Activated CD4-positive, CD25-positive, alpha-beta regulatory T cell (primary cell): Measurements from ENCODE around the gene POLDIP2.

Experiments
- DNase-seq, 4 experiments: peaks; one replicate each; lab custom pipeline; 2025; lab: John Stamatoyannopoulos, UW

The POLDIP2 gene

GRCh38 chr17:28357061-28357900, at the start of gene POLDIP2:
Gene POLDIP2 (minus strand): TSS chr17:28357527. CDS start chr17:28357448, 79 bp downstream.
- peak; percentile 89 to 95 (median 90) for DNase-seq

- no peak for DNase-seq
Measured at GRCh38 chr17:28406473-28406814, 49.1 kb upstream of the POLDIP2 start.

- DNase-seq: peak in 1 of 4 experiments; percentile 34
Measured at GRCh38 chr17:28405632-28406472, 48.5 kb upstream of the POLDIP2 start, which contains the start of gene SLC46A1. Gene SLC46A1 (minus strand): TSS chr17:28406212. CDS start chr17:28406114, 98 bp downstream.

GRCh38 chr17:28404812-28405570, 47.7 kb upstream of the POLDIP2 start:
- DNase-seq: no peak

- no peak for DNase-seq
Measured at GRCh38 chr17:28404461-28404811, 47.1 kb upstream of the POLDIP2 start.

GRCh38 chr17:28404007-28404406, 46.7 kb upstream of the POLDIP2 start:
- DNase-seq: no peak

- DNase-seq: no peak
Measured at GRCh38 chr17:28402844-28403243, 45.5 kb upstream of the POLDIP2 start.

GRCh38 chr17:28402224-28402630, 44.9 kb upstream of the POLDIP2 start:
- no peak for DNase-seq

- no peak for DNase-seq
Measured at GRCh38 chr17:28399808-28400207, 42.5 kb upstream of the POLDIP2 start.

GRCh38 chr17:28398280-28398981, 41.1 kb upstream of the POLDIP2 start:
- no peak for DNase-seq

GRCh38 chr17:28397687-28398279, 40.5 kb upstream of the POLDIP2 start:
- DNase-seq: no peak

GRCh38 chr17:28397275-28397674, 39.9 kb upstream of the POLDIP2 start:
- no peak for DNase-seq

- DNase-seq: no peak
Measured at GRCh38 chr17:28396635-28397239, 39.4 kb upstream of the POLDIP2 start.

GRCh38 chr17:28395968-28396367, 38.6 kb upstream of the POLDIP2 start:
- no peak for DNase-seq

- DNase-seq: no peak
Measured at GRCh38 chr17:28395426-28395825, 38.1 kb upstream of the POLDIP2 start.

- no peak for DNase-seq
Measured at GRCh38 chr17:28394337-28395116, 37.2 kb upstream of the POLDIP2 start.

GRCh38 chr17:28392491-28392890, 35.2 kb upstream of the POLDIP2 start:
- DNase-seq: no peak

- no peak for DNase-seq
Measured at GRCh38 chr17:28391401-28391800, 34.1 kb upstream of the POLDIP2 start.

GRCh38 chr17:28390984-28391383, 33.7 kb upstream of the POLDIP2 start:
- DNase-seq: no peak

- no peak for DNase-seq
Measured at GRCh38 chr17:28390563-28390962, 33.2 kb upstream of the POLDIP2 start.
